ENCODE results near the gene INTS6.

Gene INTS6

GRCh38 chr13:51349016-51349415, 103.8 kb downstream of the INTS6 start:
- no peak for DNase-seq (ENCODE audit: low read depth in 4 of 4, low spot score in 1 of 4)

- no peak for DNase-seq (ENCODE audit: low read depth in 4 of 4, low spot score in 1 of 4)
Measured at GRCh38 chr13:51348069-51348967, 104.5 kb downstream of the INTS6 start.

- no peak for DNase-seq (ENCODE audit: low read depth in 4 of 4, low spot score in 1 of 4)
Measured at GRCh38 chr13:51347099-51347498, 105.7 kb downstream of the INTS6 start.

GRCh38 chr13:51346397-51346796, 106.4 kb downstream of the INTS6 start:
- no peak for DNase-seq (ENCODE audit: low read depth in 4 of 4, low spot score in 1 of 4)

GRCh38 chr13:51343475-51343874, 109.4 kb downstream of the INTS6 start:
- no peak for DNase-seq (ENCODE audit: low read depth in 4 of 4, low spot score in 1 of 4)

GRCh38 chr13:51342706-51343105, 110.1 kb downstream of the INTS6 start:
- DNase-seq (ENCODE audit: low read depth in 4 of 4, low spot score in 1 of 4) = no peak

GRCh38 chr13:51341791-51342190, 111.0 kb downstream of the INTS6 start:
- DNase-seq (ENCODE audit: low read depth in 4 of 4, low spot score in 1 of 4) = no peak

- no peak for DNase-seq (ENCODE audit: low read depth in 4 of 4, low spot score in 1 of 4)
Measured at GRCh38 chr13:51341232-51341631, 111.6 kb downstream of the INTS6 start.

- no peak for DNase-seq (ENCODE audit: low read depth in 4 of 4, low spot score in 1 of 4)
Measured at GRCh38 chr13:51339952-51340732, 112.7 kb downstream of the INTS6 start.

- no peak for DNase-seq (ENCODE audit: low read depth in 4 of 4, low spot score in 1 of 4)
Measured at GRCh38 chr13:51339354-51339753, 113.5 kb downstream of the INTS6 start, which contains the start of gene SERPINE3. SERPINE3 (plus strand) TSS chr13:51339691; CDS start chr13:51341092, 1,401 bp downstream.

GRCh38 chr13:51336746-51337145, 116.1 kb downstream of the INTS6 start:
- no peak for DNase-seq (ENCODE audit: low read depth in 4 of 4, low spot score in 1 of 4)

- no peak for DNase-seq (ENCODE audit: low read depth in 4 of 4, low spot score in 1 of 4)
Measured at GRCh38 chr13:51333826-51334225, 119.0 kb downstream of the INTS6 start.

- no peak for DNase-seq (ENCODE audit: low read depth in 4 of 4, low spot score in 1 of 4)
Measured at GRCh38 chr13:51333421-51333820, 119.4 kb downstream of the INTS6 start.

GRCh38 chr13:51332566-51333361, 120.1 kb downstream of the INTS6 start:
- DNase-seq (ENCODE audit: low read depth in 4 of 4, low spot score in 1 of 4) = no peak

- DNase-seq (ENCODE audit: low read depth in 4 of 4, low spot score in 1 of 4) = no peak
Measured at GRCh38 chr13:51331354-51331861, 121.4 kb downstream of the INTS6 start.

GRCh38 chr13:51330791-51331190, 122.0 kb downstream of the INTS6 start:
- no peak for DNase-seq (ENCODE audit: low read depth in 4 of 4, low spot score in 1 of 4)

- no peak for DNase-seq (ENCODE audit: low read depth in 4 of 4, low spot score in 1 of 4)
Measured at GRCh38 chr13:51329606-51330005, 123.2 kb downstream of the INTS6 start.

- no peak for DNase-seq (ENCODE audit: low read depth in 4 of 4, low spot score in 1 of 4)
Measured at GRCh38 chr13:51328488-51328887, 124.3 kb downstream of the INTS6 start.

GRCh38 chr13:51327961-51328360, 124.9 kb downstream of the INTS6 start:
- no peak for DNase-seq (ENCODE audit: low read depth in 4 of 4, low spot score in 1 of 4)

- no peak for DNase-seq (ENCODE audit: low read depth in 4 of 4, low spot score in 1 of 4)
Measured at GRCh38 chr13:51326777-51327176, 126.1 kb downstream of the INTS6 start.

GRCh38 chr13:51325837-51326236, 127.0 kb downstream of the INTS6 start:
- no peak for DNase-seq (ENCODE audit: low read depth in 4 of 4, low spot score in 1 of 4)

Measured in stimulated activated CD4-positive, alpha-beta T cell treated with anti-CD3 and anti-CD28 coated beads, Interleukin-1b, Interleukin-23, amount 100 ng/mL, for 24 hours (primary cell).